HL-60 (cell line): ENCODE measurements around the gene DVL3.
A peak's percentile ranks its signal among the peaks of the same experiment; 100 is the strongest.

Experiments
- DNase-seq, 2 experiments: peaks; one replicate each; pipeline ENCODE4 v3.0.0-alpha.2; 2010 to 2020; ENCODE audit warnings: low read depth in 1 of 2, low spot score in 1 of 2
- H3K27ac ChIP-seq: fragments of 250-450 bp; sonication (Bioruptor Pico); replicated peaks from 2 replicates; pipeline ENCODE4 v1.5.1; 2020; ENCODE audit warnings: mild to moderate bottlenecking, moderate library complexity
- H3K27me3 ChIP-seq: fragments of 250-450 bp; sonication (Bioruptor Pico); 2 replicates; pipeline ENCODE4 v1.5.1; 2021; ENCODE audit warnings: mild to moderate bottlenecking, moderate library complexity; ENCODE audit not compliant: insufficient read depth, poor library complexity, severe bottlenecking
- H3K4me3 ChIP-seq: replicated peaks from 2 replicates; pipeline ENCODE4 v1.5.1; 2011; ENCODE audit warnings: mild to moderate bottlenecking, control low read depth, low read length; ENCODE audit not compliant: insufficient read depth
- CTCF ChIP-seq: IDR thresholded peaks from one replicate; pipeline ENCODE4 v1.5.1; 2011; ENCODE audit warnings: low read length, control low read depth, inconsistent platforms; ENCODE audit not compliant: insufficient read depth
- GABPA ChIP-seq: IDR thresholded peaks from 2 replicates; pipeline ENCODE4 v1.6.1; 2012; ENCODE audit warnings: low read depth
- POLR2AphosphoS5 ChIP-seq: IDR thresholded peaks from 2 replicates; pipeline ENCODE4 v1.6.1; 2012; ENCODE audit warnings: low read depth
- REST ChIP-seq: IDR thresholded peaks from 2 replicates; pipeline ENCODE4 v1.6.1; 2012; ENCODE audit warnings: low read depth; ENCODE audit not compliant: insufficient replicate concordance
- SPI1 ChIP-seq: IDR thresholded peaks from 2 replicates; pipeline ENCODE4 v1.6.1; 2012; ENCODE audit warnings: low read depth, mild to moderate bottlenecking, borderline replicate concordance

The DVL3 gene

DNA sequence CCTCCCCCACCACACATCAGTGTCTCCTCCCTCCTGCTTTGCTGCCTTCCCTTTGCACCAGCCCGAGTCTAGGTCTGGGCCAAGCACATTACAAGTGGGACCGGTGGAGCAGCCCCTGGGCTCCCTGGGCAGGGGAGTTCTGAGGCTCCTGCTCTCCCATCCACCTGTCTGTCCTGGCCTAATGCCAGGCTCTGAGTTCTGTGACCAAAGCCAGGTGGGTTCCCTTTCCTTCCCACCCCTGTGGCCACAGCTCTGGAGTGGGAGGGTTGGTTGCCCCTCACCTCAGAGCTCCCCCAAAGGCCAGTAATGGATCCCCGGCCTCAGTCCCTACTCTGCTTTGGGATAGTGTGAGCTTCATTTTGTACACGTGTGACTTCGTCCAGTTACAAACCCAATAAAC is 28.5 kb downstream of the DVL3 start:
- TF ChIP-seq REST (no peak), POLR2AphosphoS5 (no peak), GABPA (no peak), CTCF (no peak), SPI1 (no peak)
- Histone ChIP-seq H3K27ac (no peak overlapping the region), H3K27me3 (no peaks in the 10 kb centered on the region), H3K4me3 (no peak overlapping the region)
- no peak for DNase-seq

GRCh38 chr3:184184546-184185230 is 29.5 kb downstream of the DVL3 start:
- TF ChIP-seq REST (no peak), SPI1 (no peak), CTCF (no peak), POLR2AphosphoS5 (no peak), GABPA (no peak)
- Histone ChIP-seq H3K4me3 (no peak overlapping the region), H3K27me3 (no peaks in the 10 kb centered on the region), H3K27ac (peak overlapping the region; percentile 70)
- DNase-seq = no peak

- Histone ChIP-seq H3K27ac (peak overlapping the region; percentile 73), H3K4me3 (peak overlapping the region; percentile 87), H3K27me3 (no peaks in the 10 kb centered on the region)
- TF ChIP-seq POLR2AphosphoS5 (peak; percentile 64), REST (no peak), SPI1 (no peak)
- DNase-seq = peak; percentile 97 to 99
Observed at GRCh38 chr3:184185461-184186183, 30.4 kb downstream of the DVL3 start.
